Activated naive CD4-positive, alpha-beta T cell (primary cell): ENCODE results near the gene SEC63.
"Not testable (repeated sequence)": the region's sequence is repeated elsewhere in the genome, so short reads cannot be mapped to it uniquely, and the experiment has no call there.

ENCODE experiments used
- DNase-seq, 4 experiments: peaks; one replicate each; lab custom pipeline; 2025; lab: John Stamatoyannopoulos, UW

Gene SEC63

DNA sequence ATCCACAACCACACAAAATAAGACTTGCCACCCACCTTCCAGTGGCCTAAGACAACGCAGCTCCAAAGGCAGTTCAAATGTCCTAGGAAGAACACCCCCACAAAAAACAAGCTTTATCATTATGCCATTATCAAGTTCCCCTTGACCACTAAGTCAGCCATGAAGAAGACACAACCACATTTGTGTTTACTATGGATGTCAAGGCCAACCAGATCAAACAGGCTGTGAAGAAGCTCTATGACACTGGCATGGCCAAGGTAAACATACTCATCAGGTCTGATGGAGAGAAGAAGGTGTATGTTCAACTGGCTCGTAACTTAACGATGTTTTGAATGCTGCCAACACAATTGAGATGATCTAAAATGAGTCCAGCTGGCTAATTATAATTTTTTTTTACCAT, 26.1 kb downstream of the SEC63 start:
- DNase-seq: no peak

GRCh38 chr6:107928984-107929383, 29.0 kb downstream of the SEC63 start:
- no peak for DNase-seq

DNA sequence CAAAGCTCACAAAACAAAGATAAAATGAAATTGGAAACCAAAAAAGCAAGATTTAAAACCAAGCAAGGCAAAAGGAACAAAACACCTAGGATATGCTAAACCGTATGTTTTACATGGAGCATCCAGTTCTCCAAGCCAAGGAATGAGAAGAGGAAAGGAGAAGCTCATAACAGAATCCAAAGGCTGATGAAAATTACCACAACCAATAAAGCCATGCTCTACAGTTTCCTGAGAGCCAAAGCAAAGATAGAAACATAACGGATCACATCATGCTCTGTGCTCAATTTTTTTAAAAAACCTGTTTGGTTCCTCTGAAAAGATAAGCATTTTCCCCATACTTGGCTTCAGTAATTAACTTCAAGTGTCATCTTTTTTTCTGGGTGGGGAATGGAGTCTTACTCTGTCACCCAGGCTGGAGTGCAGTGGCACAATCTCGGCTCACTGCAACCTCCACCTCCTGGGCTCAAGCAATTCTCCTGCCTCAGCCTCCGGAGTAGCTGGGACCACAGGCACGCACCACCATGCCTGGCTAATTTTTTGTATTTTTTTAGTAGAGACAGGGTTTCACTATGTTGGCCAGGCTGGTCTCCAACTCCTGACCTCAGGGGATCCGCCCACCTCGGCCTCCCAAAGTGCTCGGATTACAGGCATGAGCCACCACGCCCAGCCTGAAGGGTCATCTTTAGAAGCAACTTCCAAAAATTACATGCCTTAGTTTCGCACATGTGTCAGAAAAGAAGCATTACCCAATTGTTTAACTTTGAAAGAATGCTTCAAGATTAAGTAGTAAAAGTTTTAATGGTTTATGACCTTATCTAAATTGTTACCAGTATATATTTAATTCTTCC, 31.1 kb downstream of the SEC63 start:
- not testable (repeated sequence) for DNase-seq

DNA sequence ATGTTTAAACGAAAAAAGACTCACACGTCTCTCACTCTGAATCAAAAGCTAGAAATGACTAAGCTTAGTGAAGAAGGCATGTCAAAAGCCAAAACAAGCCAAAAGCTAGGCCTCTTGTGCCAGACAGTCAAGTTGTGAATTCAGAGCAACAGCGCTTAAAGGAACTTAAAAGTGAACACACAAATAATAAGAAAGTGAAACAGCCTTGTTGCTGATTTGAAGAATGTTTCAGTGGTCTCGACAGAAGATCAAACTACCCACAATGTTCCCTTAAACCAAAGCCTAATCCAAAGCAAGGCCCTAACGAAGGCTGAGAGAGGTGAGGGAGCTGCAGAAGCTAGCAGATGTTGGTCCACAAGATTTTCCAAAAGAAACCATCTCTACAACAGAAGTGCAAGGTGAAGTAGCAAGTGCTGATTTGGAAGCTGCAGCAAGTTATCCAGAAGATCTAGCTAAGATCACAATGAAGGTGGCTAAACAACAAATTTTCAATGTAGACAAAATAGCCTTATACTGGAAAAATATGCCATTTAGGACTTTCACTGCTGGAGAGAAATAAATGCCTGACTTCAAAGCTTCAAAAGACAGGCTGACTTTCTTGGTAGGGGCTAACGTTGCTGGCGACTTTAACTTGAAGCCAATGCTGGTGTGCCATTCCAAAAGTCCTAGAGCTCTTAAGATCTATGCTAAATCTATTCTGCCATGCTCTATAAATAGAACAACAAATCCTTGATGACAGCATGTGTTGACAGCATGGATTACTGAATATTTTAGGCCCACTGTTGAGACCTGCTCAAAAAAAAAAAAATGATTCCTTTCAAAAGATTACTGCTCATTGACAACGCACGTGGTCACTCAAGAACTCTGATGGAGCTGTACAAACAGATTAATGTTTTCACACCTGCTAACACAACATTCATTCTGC, 40.3 kb downstream of the SEC63 start:
- no peak for DNase-seq

DNA sequence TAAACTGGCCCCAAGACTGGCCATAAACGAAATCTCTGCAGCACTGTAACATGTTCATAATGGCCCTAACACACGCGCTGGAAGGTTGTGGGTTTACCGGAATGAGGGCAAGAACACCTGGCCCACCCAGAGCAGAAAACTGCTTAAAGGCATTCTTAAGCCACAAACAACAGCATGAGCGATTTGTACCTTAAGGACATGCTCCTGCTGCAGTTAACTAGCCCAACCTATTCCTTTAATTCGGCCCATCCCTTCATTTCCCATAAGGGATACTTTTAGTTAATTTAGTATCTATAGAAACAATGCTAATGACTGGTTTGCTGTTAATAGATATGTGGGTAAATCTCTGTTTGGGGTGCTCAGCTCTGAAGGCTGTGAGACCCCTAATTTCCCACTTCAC, 41.0 kb downstream of the SEC63 start:
- not testable (repeated sequence) for DNase-seq

- no peak for DNase-seq
Measured at GRCh38 chr6:107911692-107912091, 46.3 kb downstream of the SEC63 start.

DNA sequence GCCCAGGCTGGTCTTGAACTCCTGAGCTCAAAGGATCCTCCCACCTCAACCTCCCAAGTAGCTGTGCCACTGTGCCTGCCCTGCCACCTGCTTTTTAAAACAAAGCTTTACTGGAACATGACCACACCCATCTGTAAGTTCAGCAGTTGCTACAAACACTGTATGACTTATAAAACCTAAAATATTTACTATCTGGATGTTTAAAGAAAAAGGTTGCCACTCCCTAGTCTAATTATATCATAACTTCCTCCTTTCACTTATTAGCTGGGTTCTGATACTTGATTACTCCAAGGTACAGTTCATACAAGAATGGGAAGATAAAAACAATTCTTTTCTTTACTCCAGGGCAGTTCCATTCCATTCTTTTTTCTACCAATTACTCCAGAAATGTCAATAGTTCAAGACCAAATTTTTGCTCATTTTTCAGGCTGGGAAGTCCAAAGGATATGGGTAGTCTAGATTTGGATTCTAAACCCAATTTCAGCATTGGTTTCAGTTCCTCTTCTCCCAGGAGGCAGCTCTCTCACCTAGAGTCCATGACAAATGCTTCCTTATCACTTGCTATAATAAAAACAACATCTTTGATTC, 63.1 kb downstream of the SEC63 start:
- DNase-seq: no peak

DNA sequence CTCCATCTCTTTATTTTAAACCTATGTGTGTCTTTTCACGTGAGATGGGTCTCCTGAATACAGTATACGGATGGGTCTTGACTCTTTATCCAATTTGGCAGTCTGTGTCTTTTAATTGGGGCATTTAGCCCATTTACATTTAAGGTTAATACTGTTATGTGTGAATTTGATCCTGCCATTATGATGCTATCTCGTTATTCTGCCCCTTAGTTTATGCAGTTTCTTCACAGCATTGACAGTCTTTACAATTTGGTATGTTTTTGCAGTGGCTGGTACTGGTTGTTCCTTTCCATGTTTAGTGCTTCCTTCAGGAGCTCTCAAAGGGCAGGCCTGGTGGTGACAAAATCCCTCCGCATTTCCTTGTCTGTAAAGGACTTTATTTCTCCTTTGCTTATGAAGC, 67.6 kb downstream of the SEC63 start:
- DNase-seq: not testable (repeated sequence)

GRCh38 chr6:107885950-107886349, 72.1 kb downstream of the SEC63 start:
- not testable (repeated sequence) for DNase-seq

- DNase-seq: no peak
Measured at GRCh38 chr6:107879941-107880340, 78.1 kb downstream of the SEC63 start.

- no peak for DNase-seq
Measured at GRCh38 chr6:107877968-107878367, 80.0 kb downstream of the SEC63 start.

DNA sequence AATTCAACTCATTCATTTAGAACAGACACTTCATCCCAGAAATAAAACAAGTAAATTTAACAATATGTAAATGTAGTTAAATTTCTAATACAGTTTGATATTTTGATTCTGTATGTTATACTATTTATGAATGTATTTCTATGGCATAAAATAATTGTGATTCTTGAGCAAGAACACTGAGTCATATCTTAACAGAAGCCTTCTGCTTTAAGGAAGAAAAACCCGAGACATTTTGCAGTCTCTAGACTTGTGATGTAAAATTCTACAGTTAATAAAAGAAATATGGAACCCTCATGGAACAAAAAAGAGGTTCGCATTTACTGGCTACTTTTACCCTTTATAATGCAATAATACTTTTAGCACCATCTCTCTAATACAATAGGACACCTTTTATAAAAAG, 86.0 kb downstream of the SEC63 start:
- no peak for DNase-seq

DNA sequence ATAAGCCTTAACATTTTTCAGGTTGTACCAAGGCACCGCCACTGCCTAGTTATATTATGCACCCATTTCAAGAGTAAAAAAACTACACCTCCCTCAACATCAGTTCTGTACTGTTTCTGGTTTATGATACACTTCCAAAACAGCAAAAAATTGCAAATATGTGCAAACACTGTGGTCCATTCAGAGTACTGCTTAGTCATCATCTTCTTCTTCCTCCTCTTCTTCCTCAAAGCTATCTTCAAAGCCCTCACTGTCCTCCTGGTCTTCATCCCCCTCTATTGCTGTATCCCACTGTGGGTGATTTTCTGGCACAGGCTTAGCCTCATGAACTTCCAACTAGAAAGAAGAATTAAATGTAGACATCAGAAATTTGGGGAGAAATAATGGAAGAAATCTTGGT, 86.5 kb downstream of the SEC63 start:
- DNase-seq: not testable (repeated sequence)

DNA sequence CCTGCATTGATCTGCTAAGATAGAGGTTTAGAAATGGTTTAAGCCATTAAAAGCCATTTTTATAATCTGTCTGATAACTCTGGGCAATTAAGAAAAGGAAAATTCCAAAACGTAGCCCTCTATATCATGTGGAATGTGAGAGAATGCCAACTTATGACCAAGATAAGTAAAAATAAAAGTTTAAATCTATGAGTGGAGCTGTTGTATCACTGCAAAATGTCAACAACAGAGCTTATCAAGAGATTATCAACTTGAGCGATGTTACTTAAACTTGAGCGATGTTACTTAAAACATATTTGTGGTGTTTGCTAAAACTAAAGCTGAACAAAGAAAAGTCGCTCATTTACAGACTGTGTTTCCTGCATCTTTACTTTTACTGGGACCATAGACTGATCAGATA, 87.0 kb downstream of the SEC63 start:
- DNase-seq: no peak

DNA sequence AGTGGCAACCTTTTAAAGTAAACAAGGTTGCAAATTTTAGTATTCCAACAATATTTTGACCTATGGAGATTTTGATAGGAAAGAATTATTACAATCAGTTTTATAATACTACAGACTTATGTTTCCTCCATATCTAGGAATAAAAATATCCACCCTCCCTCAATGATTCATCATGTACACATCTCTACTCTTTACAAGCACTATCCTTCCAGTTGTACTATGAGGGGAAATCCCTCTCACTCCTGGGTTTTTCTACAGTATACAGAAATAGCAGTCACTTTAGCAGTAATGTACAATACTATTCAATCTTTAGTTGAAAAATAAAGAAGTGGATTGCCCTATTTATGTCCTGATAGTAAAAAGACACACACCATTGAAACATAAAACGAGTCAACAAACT, 87.6 kb downstream of the SEC63 start:
- DNase-seq: no peak

DNA sequence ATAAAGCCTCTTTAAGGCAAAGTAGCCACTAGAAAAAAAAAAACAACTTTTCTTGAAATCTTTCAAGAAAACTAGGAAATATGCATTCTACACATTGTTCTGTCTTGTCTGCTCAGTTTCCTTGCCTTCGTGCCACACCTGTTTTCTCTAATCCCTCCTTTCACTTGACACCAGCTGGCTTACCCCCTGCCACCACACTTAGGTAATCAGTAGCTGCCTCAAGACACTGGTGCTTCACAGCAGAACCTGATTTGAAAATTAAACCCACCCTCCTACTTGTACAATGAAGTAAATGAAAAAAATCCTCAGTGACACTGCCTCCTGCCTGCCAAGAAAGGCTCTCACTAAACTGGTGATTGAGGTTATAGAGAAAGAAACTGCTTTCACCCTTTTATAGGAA, 88.1 kb downstream of the SEC63 start:
- DNase-seq: no peak

GRCh38 chr6:107868867-107869611, 89.0 kb downstream of the SEC63 start:
- DNase-seq: no peak

DNA sequence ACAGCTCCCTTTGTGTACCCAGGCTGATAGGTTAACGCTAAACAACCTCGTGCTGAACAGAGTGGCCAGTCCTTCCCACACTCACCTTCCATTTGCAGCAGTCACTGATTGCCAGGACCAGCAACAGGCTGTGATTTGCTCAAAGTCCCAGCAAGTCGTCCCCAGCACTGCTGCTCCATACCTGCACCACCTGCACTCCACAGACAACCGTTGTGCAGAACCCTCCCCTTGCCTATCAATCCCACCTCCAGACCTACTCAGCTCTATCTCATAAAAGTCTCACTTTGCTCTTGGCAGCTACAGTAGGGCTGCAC, 90.7 kb downstream of the SEC63 start:
- DNase-seq: no peak

- DNase-seq: no peak
Measured at GRCh38 chr6:107866606-107867301, 91.3 kb downstream of the SEC63 start.

- DNase-seq: no peak
Measured at GRCh38 chr6:107864226-107865127, 93.5 kb downstream of the SEC63 start.
